Endothelial cell (in vitro differentiated cells): ENCODE results near the gene JAGN1. TPM values are rescaled to one million over a fixed set of nuclear protein-coding genes. Genes with fewer than 3 reads are reported as not detected.
A peak's percentile ranks its signal among the peaks of the same experiment; 100 is the strongest.
"Not testable (repeated sequence)": the region's sequence is repeated elsewhere in the genome, so short reads cannot be mapped to it uniquely, and the experiment has no call there.

ENCODE experiments used
- DNase-seq: peaks from one replicate; pipeline ENCODE4 v3.0.0; 2021; ENCODE audit warnings: low spot score
- H3K27ac Mint-ChIP-seq: one replicate; pipeline ENCODE4 v1.8.0; 2021; ENCODE audit warnings: mixed read lengths, inconsistent platforms; ENCODE audit not compliant: unreplicated experiment
- H3K27me3 Mint-ChIP-seq: one replicate; pipeline ENCODE4 v1.8.0; 2021; ENCODE audit warnings: mild to moderate bottlenecking, moderate library complexity, mixed read lengths, inconsistent platforms; ENCODE audit not compliant: unreplicated experiment
- H3K36me3 Mint-ChIP-seq: one replicate; pipeline ENCODE4 v1.8.0; 2021; ENCODE audit warnings: mild to moderate bottlenecking, low read depth, mixed read lengths, inconsistent platforms; ENCODE audit not compliant: unreplicated experiment
- H3K4me1 Mint-ChIP-seq: one replicate; pipeline ENCODE4 v1.8.0; 2021; ENCODE audit warnings: mild to moderate bottlenecking, mixed read lengths, inconsistent platforms; ENCODE audit not compliant: unreplicated experiment
- H3K4me3 Mint-ChIP-seq: one replicate; pipeline ENCODE4 v1.8.0; 2021; ENCODE audit warnings: mild to moderate bottlenecking, mixed read lengths, inconsistent platforms; ENCODE audit not compliant: unreplicated experiment
- H3K9me3 Mint-ChIP-seq: one replicate; pipeline ENCODE4 v1.8.0; 2021; ENCODE audit warnings: mixed read lengths, inconsistent platforms; ENCODE audit not compliant: unreplicated experiment
- total RNA-seq: library from RNA; stranded (reverse); fragmentation: NEBNext Ultra II Directional; extraction: Animal tissue kit (Norgen Biotek cat#: 25700); gene quantifications from one replicate; pipeline ENCODE4 v1.2.1, GENCODE V29; 2021; ENCODE audit not compliant: unreplicated experiment
- TF ChIP-seq, protein P1 (sequence below): fragments of 200-600 bp; sonication (generic); IDR thresholded peaks from one replicate; pipeline ENCODE4 v1.5.0; 2021; ENCODE audit warnings: antibody characterized with exemption; ENCODE audit not compliant: unreplicated experiment

The JAGN1 gene
- total RNA-seq, 1 donor from 2014 or later = 26.6 TPM

DNA sequence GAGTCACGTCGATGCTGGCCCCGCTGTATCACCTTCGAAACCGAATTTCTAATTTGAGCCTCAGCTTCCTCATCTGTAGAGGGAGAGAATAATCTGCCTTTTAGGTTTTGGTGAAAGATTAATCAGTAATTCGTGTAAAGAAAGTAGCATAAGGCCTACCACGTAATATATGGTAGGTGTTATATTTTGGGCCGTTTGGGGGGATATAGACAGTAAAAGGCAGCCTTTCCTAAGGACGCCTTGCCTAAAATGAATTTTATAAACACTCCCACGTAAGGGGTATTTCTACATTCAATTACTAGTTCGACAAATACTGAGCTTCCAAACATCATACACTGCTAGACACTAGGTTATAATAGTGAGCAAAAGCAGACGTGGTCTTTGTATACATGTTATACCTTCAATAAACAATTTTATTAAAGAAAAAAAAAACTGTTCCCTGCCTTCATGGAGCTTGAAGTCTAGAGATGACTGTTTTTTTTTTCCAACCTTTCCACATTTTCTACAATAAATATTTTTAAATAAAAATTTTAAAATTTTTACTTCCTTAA, 737 bp downstream of the JAGN1 start:
- Mint-ChIP-seq H3K4me1 (no peaks in the 10 kb centered on the region), H3K27me3 (no peaks in the 10 kb centered on the region), H3K36me3 (peaks cover 28% of the 10 kb centered on the region), H3K4me3 (peak overlapping the region; percentile 97), H3K9me3 (no peaks in the 10 kb centered on the region), H3K27ac (peak overlapping the region; percentile 82)
- TF ChIP-seq, protein P1, sequence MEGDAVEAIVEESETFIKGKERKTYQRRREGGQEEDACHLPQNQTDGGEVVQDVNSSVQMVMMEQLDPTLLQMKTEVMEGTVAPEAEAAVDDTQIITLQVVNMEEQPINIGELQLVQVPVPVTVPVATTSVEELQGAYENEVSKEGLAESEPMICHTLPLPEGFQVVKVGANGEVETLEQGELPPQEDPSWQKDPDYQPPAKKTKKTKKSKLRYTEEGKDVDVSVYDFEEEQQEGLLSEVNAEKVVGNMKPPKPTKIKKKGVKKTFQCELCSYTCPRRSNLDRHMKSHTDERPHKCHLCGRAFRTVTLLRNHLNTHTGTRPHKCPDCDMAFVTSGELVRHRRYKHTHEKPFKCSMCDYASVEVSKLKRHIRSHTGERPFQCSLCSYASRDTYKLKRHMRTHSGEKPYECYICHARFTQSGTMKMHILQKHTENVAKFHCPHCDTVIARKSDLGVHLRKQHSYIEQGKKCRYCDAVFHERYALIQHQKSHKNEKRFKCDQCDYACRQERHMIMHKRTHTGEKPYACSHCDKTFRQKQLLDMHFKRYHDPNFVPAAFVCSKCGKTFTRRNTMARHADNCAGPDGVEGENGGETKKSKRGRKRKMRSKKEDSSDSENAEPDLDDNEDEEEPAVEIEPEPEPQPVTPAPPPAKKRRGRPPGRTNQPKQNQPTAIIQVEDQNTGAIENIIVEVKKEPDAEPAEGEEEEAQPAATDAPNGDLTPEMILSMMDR = no peak
- no peak for DNase-seq

DNA sequence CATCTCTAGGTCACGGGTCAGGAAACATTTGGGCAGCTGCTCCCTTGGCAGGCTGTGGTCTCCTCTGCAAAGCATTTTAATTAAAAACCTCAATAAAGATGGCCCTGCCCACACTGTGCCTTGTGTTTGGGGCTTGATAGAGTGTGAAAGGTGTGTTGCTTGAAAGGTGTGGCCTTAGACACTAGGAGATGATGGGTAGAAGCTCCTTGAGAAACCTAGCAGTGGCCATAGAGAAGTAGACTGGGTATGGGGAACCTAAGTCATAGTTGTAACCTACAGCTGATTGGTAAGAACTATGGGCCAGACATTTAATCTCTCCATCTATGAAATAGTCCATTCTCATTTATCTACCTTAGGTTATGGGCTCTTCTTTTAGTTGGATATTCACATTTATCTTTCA, 3.3 kb downstream of the JAGN1 start:
- Mint-ChIP-seq H3K9me3 (no peaks in the 10 kb centered on the region), H3K4me1 (no peaks in the 10 kb centered on the region), H3K27me3 (peaks cover 2% of the 10 kb centered on the region), H3K36me3 (peaks cover 28% of the 10 kb centered on the region), H3K4me3 (no peak overlapping the region), H3K27ac (no peak overlapping the region)
- DNase-seq = no peak
- TF ChIP-seq, protein P1 = no peak

DNA sequence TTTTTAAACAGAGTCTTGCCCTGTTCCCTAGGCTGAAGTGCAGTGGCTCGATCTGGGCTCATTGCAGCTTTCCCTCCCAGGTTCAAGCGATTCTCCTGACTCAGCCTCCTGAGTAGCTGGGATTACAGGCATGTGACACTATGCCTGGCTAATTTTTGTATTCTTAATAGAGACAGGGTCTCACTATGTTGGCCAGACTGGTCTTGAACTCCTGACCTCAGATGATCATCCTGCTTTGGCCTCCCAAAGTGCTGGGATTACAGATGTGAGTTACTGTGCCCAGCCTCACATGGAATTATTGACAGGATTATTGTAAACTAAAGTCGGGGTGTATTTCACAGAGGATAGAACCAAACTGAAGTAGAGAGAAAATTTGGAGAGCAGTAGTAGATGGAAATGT, 5.3 kb downstream of the JAGN1 start:
- H3K36me3 Mint-ChIP-seq = peaks cover 28% of the 10 kb centered on the region
- not testable (repeated sequence) for DNase-seq, H3K27me3 Mint-ChIP-seq, H3K9me3 Mint-ChIP-seq, H3K27ac Mint-ChIP-seq, H3K4me1 Mint-ChIP-seq, H3K4me3 Mint-ChIP-seq

DNA sequence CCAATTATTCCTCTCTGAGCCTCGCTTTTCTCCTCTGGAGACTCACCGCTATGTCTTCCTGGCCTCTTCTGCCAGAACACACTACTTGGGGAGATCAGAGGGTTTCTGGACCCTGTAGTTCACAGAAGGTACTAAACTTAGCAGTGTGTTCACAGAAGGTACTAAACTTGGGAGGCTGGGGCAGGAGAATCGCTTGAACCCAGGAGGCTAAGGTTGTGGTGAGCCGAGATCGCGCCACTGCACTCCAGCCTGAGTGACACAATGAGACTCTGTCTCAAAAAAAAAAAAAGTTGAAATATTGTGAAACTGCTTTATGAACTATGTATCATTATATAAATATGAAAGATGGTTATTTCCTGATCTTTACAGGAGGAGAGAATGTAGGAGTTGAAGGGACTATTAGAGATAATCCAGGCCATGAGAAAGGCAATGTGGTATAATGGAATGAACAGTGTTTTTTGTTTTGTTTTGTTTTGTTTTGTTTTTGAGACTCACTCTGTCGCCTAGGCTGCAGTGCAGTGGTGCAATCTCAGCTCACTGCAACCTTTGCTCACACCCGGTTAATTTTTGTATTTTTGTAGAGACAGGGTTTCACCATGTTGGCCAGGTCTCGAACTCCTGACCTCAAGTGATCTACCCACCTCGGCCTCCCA, 6.5 kb downstream of the JAGN1 start:
- not testable (repeated sequence) for H3K4me3 Mint-ChIP-seq, H3K27ac Mint-ChIP-seq, H3K4me1 Mint-ChIP-seq, H3K9me3 Mint-ChIP-seq, DNase-seq, H3K27me3 Mint-ChIP-seq
- peaks cover 24% of the 10 kb centered on the region for H3K36me3 Mint-ChIP-seq

DNA sequence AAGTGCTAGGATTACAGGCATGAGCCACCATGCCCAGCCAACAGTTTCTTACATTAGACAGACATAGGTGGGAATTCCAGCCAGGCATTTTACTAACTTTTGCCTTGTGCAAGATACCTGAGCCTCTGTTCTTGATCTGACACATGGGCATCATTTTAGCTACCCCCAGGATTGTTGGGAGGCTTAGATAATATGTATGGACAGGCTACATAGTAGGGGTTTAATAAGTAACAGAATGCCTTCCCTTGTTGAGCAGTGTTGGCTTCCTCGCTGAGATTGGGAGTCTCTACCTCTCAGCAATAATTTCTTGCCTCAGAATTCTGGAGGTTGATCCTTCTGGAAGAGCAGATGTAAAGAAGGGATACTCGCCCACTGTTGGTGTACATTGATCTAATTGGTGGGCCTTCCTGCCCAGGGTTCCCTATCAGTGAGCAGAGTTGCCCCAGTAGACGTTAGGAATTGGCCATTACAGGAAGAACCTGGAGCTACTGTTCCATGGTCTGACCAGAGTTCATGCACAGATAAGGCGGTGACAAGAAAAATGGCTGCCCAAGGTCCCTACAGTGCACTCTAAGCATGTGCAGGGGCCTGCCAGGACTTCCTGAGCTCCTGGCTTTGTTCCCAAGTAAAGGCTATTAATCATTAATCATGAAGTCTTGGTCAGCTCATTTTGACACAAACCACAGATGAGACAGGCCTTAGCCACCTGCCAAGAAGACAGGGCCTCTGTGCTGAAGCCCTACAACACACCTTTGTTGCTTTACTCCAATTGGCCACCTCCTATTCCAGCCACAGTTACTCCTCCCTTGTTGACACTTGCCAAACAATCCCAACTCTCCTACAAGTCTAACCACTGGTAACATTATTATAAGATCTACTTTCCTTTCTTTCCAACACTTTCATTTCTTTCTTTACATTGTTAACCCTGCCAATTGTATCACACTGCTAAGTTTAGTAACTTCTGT, 7.3 kb downstream of the JAGN1 start:
- Mint-ChIP-seq H3K4me3 (no peak overlapping the region), H3K4me1 (no peaks in the 10 kb centered on the region), H3K9me3 (no peaks in the 10 kb centered on the region), H3K27me3 (peaks cover 5% of the 10 kb centered on the region), H3K36me3 (peaks cover 20% of the 10 kb centered on the region), H3K27ac (peak overlapping the region; percentile 43)
- TF ChIP-seq, protein P1 = no peak
- DNase-seq = no peak
